Measurements from ENCODE around the gene B4GALNT1.

GRCh38 chr12:57611827-57612710 lies 20.9 kb downstream of the B4GALNT1 start:
- TF ChIP-seq CTCF (IDR thresholded peaks at IDR 0.05; ENCODE audit: poor library complexity), result no peak
- no peak for TF ChIP-seq EZH2 (IDR thresholded peaks at IDR 0.05; ENCODE audit: borderline replicate concordance)
- TF ChIP-seq EZH2phosphoT487 (IDR thresholded peaks at IDR 0.05; ENCODE audit: low read depth, severe bottlenecking, unreplicated experiment), result no peak

Measured in hepatocyte (in vitro differentiated cells).